Heart left ventricle (tissue), 13 donors: ENCODE measurements around the gene HAX1.

Source experiments
- POLR2A ChIP-seq, 2 donors: fragments of 450-650 bp; IDR thresholded peaks; one replicate each; pipeline ENCODE4 v1.6.1; 2017; ENCODE audit warnings: antibody characterized with exemption in 2 of 2, mild to moderate bottlenecking in 2 of 2, moderate library complexity in 2 of 2
- TF ChIP-seq, protein P1 (sequence below), 12 donors: fragments of 200-600 bp; sonication (generic) in 4 of 12; IDR thresholded peaks; one replicate each; pipeline versions ENCODE4 v1.5.0 to v1.8.0; 2018 to 2022; ENCODE audit warnings: antibody characterized with exemption in 12 of 12, mild to moderate bottlenecking in 5 of 12
- donor health status: ischemic (EF 13 %, LVEDD 7.1; RV severe dilation, severe dysfunction).
- donor health status: DM: no; HTN: yes; CAD: no.
- donor health status: DM: no; HTN: no; CAD: no.
- donor health status: ischemic (EF 25% LVEDD 6.9; RV normal size, moderate dysfunction).
- donor health status: ischemic (EF 25% LVEDD 5.7; RV mildly dilated, moderate dysfunction).
- donor health status: ischemic (EF 35%, LVEDD 5.7; RV mildly dilated, moderate dysfunction).
- donor health status: nonischemic (EF 11% LVEDD 7.7; RV severe dilation, severe dysfunction).
- donor health status: DM: yes; HTN: yes; CAD: no.
- donor health status: PGD.
- donor health status: ischemic (EF 29% LVEDD 5.4; RV normal size, mild dysfunction).
- donor health status: nonischemic (EF 23%, LVEDD 6.1; RV moderate dilation, normal function).

DNA sequence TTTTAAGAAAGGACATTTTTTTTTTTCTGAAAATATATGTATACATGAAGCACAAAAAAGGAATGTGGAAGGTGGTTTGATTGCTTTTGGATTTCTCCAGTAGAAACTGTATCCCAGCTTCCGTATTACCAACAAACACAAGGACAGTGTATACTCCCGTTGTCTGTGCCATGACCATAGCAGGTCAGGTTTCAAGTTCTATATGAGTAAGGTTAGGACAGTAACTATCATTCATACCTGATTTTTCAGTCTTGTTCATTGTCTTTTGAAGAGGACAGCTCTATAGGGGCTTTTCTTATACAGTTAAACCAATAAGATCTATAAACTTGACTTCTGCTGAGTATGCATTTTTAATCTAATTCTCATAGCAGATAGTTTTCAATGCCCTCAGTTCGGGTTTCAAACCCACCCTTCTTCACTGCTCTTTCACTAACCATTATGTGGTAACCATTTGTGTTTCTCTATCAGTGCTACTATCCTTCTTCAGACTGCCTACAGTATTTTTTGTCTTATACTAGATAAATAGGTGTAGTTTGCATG is 32.1 kb upstream of the HAX1 start:
- TF ChIP-seq POLR2A (IDR thresholded peaks at IDR 0.05): no peak
- TF ChIP-seq, protein P1, sequence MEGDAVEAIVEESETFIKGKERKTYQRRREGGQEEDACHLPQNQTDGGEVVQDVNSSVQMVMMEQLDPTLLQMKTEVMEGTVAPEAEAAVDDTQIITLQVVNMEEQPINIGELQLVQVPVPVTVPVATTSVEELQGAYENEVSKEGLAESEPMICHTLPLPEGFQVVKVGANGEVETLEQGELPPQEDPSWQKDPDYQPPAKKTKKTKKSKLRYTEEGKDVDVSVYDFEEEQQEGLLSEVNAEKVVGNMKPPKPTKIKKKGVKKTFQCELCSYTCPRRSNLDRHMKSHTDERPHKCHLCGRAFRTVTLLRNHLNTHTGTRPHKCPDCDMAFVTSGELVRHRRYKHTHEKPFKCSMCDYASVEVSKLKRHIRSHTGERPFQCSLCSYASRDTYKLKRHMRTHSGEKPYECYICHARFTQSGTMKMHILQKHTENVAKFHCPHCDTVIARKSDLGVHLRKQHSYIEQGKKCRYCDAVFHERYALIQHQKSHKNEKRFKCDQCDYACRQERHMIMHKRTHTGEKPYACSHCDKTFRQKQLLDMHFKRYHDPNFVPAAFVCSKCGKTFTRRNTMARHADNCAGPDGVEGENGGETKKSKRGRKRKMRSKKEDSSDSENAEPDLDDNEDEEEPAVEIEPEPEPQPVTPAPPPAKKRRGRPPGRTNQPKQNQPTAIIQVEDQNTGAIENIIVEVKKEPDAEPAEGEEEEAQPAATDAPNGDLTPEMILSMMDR (IDR thresholded peaks at IDR 0.05): no peak
